Umbilical cord (tissue), 2 donors: ENCODE measurements around the gene PREX1. TPM values are rescaled to one million over a fixed set of nuclear protein-coding genes. Genes with fewer than 3 reads are reported as not detected.
"Not testable (repeated sequence)": the region's sequence is repeated elsewhere in the genome, so short reads cannot be mapped to it uniquely, and the experiment has no call there.

Experiments
- DNase-seq: peaks from one replicate; pipeline ENCODE4 v3.0.0-alpha.2; 2015; ENCODE audit warnings: low spot score
- total RNA-seq: library from RNA; depleted of rRNA; stranded (reverse); fragments of >200 nt; gene quantifications from one replicate; pipeline ENCODE4 v1.2.3, GENCODE V29; 2014; ENCODE audit warnings: low replicate concordance; ENCODE audit not compliant: insufficient read depth

PREX1 gene
- total RNA-seq, 1 donor from 2014 or later = 6.5 TPM

GRCh38 chr20:48793776-48794175, 34.0 kb downstream of the PREX1 start:
- DNase-seq = no peak

DNA sequence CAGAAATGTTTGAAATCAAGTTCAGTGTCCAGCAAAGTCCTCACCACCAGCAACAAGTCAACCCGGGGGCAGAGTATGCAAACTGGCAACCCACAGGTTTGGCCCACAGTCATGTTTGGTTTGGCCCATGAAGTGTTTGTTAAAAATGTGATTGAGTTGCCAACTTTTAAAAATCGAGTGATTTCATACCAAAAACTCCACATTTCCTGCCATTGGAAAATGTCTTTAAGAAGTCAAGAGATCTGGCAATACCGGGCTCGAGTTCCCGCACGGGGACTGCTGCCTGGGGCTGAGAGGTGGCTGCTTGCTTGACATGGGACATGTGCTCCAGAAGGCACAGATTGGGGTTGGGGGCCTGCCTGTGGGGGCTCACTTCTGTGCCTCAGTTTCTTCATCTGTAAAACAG, 36.1 kb downstream of the PREX1 start:
- no peak for DNase-seq

- no peak for DNase-seq
Observed at GRCh38 chr20:48791014-48791413, 36.8 kb downstream of the PREX1 start.

- DNase-seq = no peak
Observed at GRCh38 chr20:48790473-48791003, 37.3 kb downstream of the PREX1 start.

DNA sequence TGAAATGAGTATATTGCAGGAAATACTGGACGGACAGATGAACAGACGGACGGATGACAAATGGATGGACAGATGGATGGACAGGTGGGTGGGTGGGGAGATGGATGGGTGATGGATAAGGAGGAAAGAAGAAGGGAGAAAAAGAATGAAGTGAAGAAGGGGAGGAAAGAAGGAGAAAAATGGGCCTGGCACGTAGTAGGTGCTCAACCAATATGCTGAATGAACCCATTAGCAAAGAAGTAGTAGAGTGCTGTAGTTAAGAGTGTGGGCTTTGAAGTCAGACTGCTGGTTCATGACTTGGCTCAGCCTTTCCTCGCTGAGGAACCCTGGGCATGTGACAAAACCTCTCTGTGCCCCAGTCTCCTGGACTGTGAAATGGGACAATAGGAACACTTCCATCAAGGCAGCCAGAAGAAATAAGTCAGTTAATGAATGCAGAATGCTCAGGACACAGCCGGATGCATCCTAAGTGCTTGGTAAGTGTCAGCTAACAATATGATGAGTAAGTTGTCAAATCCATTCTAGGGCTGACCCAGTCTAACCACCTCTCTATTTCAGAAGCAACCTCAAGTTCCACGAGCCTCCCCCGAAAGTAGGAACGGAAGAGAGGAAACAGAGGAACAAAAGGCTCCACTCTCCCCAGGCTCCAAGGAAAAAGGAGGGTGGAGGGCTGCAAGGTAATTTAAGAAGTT, 37.9 kb downstream of the PREX1 start:
- no peak for DNase-seq

DNA sequence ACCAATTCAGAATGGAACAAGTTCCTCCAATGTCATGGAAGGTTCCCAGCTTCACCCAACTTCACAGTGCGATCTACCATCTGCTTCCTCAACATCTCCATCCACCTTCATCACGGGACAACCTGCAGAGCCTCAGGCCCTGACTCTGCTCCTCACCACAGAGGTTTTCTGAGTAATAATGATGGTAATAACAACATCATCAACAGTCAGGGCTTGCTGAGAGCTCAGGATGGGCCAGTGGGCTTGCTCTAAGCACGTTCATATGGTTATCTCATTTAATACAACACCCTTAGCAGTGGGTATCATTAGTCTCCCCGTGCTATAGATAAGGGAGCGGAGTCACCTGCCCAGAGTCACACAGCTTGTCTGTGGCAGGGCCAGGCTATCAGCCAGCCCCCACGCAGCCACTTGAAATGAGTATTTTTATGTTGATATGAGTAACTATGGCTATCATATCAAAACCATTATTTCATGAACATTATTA, 38.6 kb downstream of the PREX1 start:
- no peak for DNase-seq

DNA sequence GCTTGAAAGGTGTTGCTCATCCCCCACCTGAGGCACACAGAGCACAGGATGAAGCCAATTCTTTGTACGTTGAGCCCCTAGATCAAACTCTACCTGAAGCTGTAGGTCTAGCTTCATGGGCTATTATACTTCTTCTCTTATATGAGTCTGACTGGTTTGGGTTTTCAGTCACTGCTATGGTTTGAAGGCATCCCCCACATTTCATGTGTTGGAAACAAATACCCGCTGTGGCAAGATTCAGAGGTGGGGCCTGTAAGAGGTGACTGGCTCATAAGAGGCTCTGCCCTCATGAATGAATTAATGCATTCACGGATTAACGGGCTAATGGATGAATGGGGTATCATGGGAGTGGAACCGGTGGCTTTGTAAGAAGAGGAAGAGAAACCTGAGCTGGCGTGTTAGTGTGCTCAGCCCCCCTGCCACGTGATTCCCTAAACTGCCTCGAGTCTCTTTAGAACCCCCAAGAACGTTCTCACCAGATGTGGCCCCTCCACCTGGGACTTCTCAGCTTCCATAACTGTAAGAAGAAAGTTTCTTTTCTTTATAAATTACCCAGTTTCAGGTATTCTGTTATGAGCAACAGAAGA, 39.2 kb downstream of the PREX1 start:
- no peak for DNase-seq

GRCh38 chr20:48787861-48788375, 39.9 kb downstream of the PREX1 start:
- DNase-seq = peak; percentile 19

GRCh38 chr20:48786951-48787705, 40.7 kb downstream of the PREX1 start:
- DNase-seq = no peak

DNA sequence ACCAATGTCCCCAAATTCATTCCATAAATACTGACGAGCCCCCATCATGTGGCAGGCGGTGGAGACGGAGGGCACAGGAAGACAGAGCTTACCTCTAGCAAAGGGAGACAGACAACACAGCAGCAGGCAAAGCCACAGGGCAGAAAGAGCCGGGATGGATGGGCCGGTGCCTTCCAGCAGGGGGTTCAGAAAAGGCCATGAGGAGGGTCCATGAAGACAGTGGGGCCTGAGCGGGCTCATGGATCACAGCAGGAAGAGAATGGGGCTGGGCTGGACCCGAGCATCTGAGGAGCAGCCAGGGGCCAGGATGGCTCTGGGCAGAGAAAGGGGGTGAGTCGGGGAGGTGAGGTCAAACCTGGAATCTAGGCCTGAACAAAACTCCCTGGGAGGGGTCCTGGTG, 42.0 kb downstream of the PREX1 start:
- no peak for DNase-seq

DNA sequence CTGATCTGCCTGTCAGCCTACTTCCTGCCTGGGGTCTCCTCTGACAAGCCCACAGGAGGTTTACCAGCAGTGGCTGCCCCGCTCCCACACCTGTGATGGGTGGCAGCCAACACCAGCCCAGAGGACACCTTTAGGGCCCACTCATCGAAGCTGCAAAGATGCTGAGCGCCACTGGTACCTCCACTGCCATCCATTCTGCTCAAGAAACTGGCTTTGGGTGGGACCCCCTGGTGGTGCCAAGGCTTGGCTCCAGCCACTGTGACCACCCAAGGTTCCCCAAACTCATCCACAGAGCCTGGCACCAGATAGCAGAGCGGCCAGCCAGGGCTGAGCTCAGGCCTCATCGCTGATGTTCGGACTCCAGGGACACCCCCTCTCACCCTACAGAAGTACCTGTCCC, 42.5 kb downstream of the PREX1 start:
- DNase-seq = no peak

- DNase-seq = no peak
Observed at GRCh38 chr20:48784273-48784641, 43.5 kb downstream of the PREX1 start.

GRCh38 chr20:48783533-48784272, 44.1 kb downstream of the PREX1 start:
- DNase-seq = no peak

- no peak for DNase-seq
Observed at GRCh38 chr20:48782901-48783308, 44.9 kb downstream of the PREX1 start.

GRCh38 chr20:48782053-48782452, 45.7 kb downstream of the PREX1 start:
- no peak for DNase-seq

DNA sequence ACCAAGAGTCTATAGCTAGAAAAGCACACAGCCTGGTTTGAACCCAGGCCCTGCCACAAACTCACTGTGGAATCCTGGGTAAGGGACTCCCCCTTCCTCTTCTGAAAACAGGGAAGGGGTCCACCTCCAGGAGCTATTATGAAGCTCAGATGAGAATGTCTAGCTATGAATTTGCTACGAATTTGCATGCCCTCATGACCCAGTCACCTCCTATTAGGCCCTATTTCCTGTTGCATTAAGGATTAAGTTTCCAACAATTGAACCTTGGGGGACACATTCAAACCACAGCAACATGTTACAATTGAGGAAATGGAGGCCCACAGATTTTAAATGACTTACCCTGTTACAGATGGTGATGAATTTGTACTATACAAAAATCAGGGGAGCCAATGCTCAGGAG, 46.2 kb downstream of the PREX1 start:
- DNase-seq = no peak

DNA sequence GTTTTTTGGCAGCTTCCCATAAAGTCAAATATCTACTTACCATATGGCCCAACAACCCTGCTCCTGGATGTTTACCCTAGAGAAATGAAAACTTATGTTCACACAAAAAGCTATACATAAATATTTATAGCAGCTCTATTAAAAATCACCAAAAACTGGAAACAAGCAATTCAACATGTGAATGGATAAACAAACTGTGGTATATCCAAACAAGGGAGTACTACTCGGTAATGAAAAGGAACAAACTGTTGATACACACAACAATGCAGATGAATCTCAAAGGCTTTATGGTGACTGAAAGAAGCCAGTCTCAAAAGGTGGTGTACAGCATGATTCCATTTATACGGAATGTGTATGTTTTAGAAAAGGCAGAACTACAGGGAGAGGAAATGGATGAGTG, 48.4 kb downstream of the PREX1 start:
- DNase-seq = no peak

- DNase-seq = no peak
Observed at GRCh38 chr20:48777821-48778220, 50.0 kb downstream of the PREX1 start.

- DNase-seq = no peak
Observed at GRCh38 chr20:48777005-48777404, 50.8 kb downstream of the PREX1 start.

GRCh38 chr20:48776306-48776705, 51.5 kb downstream of the PREX1 start:
- no peak for DNase-seq

GRCh38 chr20:48775545-48775944, 52.3 kb downstream of the PREX1 start:
- DNase-seq = not testable (repeated sequence)

DNA sequence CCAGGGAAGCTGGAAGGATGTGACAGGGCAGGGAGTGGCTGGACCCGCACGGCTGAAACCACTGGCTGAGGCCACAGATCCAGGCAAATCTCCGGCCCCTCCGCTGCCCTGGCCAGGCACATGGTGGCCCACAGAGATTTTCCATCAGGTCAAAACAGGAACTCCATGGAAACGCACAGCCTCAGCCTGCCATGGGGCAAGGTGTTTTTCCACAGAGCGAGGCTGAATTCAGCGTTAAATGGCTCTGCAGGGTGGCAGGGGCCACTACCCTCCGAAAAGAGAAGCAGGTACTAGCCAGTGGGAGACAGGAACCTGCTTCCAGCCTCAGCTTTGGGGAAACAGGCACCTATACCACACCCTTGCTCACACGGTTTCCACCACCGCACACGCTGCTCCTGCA, 53.1 kb downstream of the PREX1 start:
- DNase-seq = no peak
